AG09309 (cell line): ENCODE results near the gene ST6GALNAC2.

ENCODE experiments used
- DNase-seq: peaks from one replicate; pipeline ENCODE4 v3.0.0-alpha.2; 2010; ENCODE audit warnings: low read depth
- H3K4me3 ChIP-seq: 2 replicates; pipeline ENCODE4 v1.5.1; 2011; ENCODE audit warnings: mild to moderate bottlenecking, low read depth, low read length, moderate library complexity; ENCODE audit not compliant: control insufficient read depth
- CTCF ChIP-seq: IDR thresholded peaks from 2 replicates; pipeline ENCODE4 v1.5.1; 2011; ENCODE audit warnings: mild to moderate bottlenecking, low read depth, low read length, inconsistent platforms; ENCODE audit not compliant: insufficient read depth, control insufficient read depth; ENCODE audit errors: missing control alignments

ST6GALNAC2 gene

GRCh38 chr17:76572201-76572910 lies 13.3 kb downstream of the ST6GALNAC2 start:
- no peak for TF ChIP-seq CTCF
- no peak for DNase-seq
- H3K4me3 ChIP-seq: no peak overlapping the region

GRCh38 chr17:76570877-76571471 lies 14.7 kb downstream of the ST6GALNAC2 start:
- TF ChIP-seq CTCF: no peak
- H3K4me3 ChIP-seq: no peak overlapping the region
- no peak for DNase-seq

GRCh38 chr17:76570457-76570856 lies 15.2 kb downstream of the ST6GALNAC2 start:
- no peak for DNase-seq
- TF ChIP-seq CTCF: no peak
- H3K4me3 ChIP-seq: no peak overlapping the region

- DNase-seq: no peak
- no peak for TF ChIP-seq CTCF
- no peak overlapping the region for H3K4me3 ChIP-seq
These were observed 15.9 kb downstream of the ST6GALNAC2 start for GRCh38 chr17:76569607-76570279.

- TF ChIP-seq CTCF: no peak
- no peak overlapping the region for H3K4me3 ChIP-seq
- no peak for DNase-seq
These were observed 16.8 kb downstream of the ST6GALNAC2 start for GRCh38 chr17:76568811-76569221.

GRCh38 chr17:76567634-76568432 lies 17.8 kb downstream of the ST6GALNAC2 start:
- no peak for TF ChIP-seq CTCF
- no peak overlapping the region for H3K4me3 ChIP-seq
- no peak for DNase-seq
